OCI-LY3 (cell line): Measurements from ENCODE around the gene RAB8B.

ENCODE experiments used
- CTCF ChIP-seq: fragments of 200-600, 300-600 bp; sonication (generic); IDR thresholded peaks from 2 replicates; pipeline ENCODE4 v1.5.1; 2014; ENCODE audit warnings: antibody characterized with exemption, low read length, low read depth
- EZH2phosphoT487 ChIP-seq: fragments of 200-600 bp; shearing (Covaris generic); IDR thresholded peaks from 2 replicates; pipeline ENCODE4 v1.6.1; 2018; ENCODE audit warnings: antibody characterized with exemption, mixed run types, low read depth

GRCh38 chr15:63296195-63296594 lies 106.8 kb downstream of the RAB8B start:
- no peak for TF ChIP-seq CTCF
- no peak for TF ChIP-seq EZH2phosphoT487
